H1 (cell line): ENCODE measurements around the gene PLCH2. TPM values are rescaled to one million over a fixed set of nuclear protein-coding genes. Genes with fewer than 3 reads are reported as not detected.

Source experiments
- CTCF ChIA-PET: fragments of 300-600 bp; sonication (Branson Sonifier 250); formaldehyde crosslinking; loops from one replicate; lab custom pipeline; 2021; ENCODE audit not compliant: partially characterized antibody; lab: Charles Lee
- POLR2A ChIA-PET: fragments of 300-600 bp; sonication (Branson Sonifier 250); formaldehyde crosslinking; loops from one replicate; lab custom pipeline; 2021; ENCODE audit warnings: inconsistent platforms; ENCODE audit not compliant: partially characterized antibody; lab: Charles Lee
- DNase-seq, 2 experiments: peaks; one replicate each; pipeline versions ENCODE4 v3.0.0 to v3.0.0-alpha.2; 2010 to 2022; ENCODE audit warnings: low spot score in 2 of 2, low read depth in 1 of 2, mixed read lengths in 1 of 2
- FAIRE-seq: peaks from 2 replicates; lab custom pipeline; 2011; peaks lifted over from hg19 to GRCh38; lab: Jason Lieb, UNC
- H2AFZ ChIP-seq: 2 replicates; pipeline ENCODE4 v1.8.1; 2012; ENCODE audit warnings: low read length, inconsistent platforms
- H2AK5ac ChIP-seq: 2 replicates; pipeline ENCODE4 v1.6.1; 2013; ENCODE audit warnings: low read depth, low read length
- H2BK120ac ChIP-seq: replicated peaks from 2 replicates; pipeline ENCODE3; 2013; ENCODE audit warnings: low read depth, low read length, inconsistent platforms
- H2BK12ac ChIP-seq: 2 replicates; pipeline ENCODE4 v1.6.1; 2013; ENCODE audit warnings: low read depth, low read length
- H2BK15ac ChIP-seq: 2 replicates; pipeline ENCODE4 v1.6.1; 2013; ENCODE audit warnings: low read length
- H2BK20ac ChIP-seq: 2 replicates; pipeline ENCODE4 v1.6.1; 2013; ENCODE audit warnings: low read length
- H2BK5ac ChIP-seq: 2 replicates; pipeline ENCODE4 v1.6.1; 2013; ENCODE audit warnings: low read depth, low read length
- H3K14ac ChIP-seq: 2 replicates; pipeline ENCODE4 v1.6.1; 2013; ENCODE audit warnings: inconsistent platforms; ENCODE audit not compliant: insufficient read length
- H3K18ac ChIP-seq: 2 replicates; pipeline ENCODE4 v1.6.1; 2013; ENCODE audit warnings: low read length; ENCODE audit errors: extremely low read depth
- H3K23ac ChIP-seq: 2 replicates; pipeline ENCODE4 v1.6.1; 2013; ENCODE audit warnings: inconsistent platforms; ENCODE audit not compliant: insufficient read length
- H3K23me2 ChIP-seq: 2 replicates; pipeline ENCODE4 v1.6.1; 2013; ENCODE audit warnings: low read depth, low read length
- H3K27ac ChIP-seq: 2 replicates; pipeline ENCODE4 v1.6.1; 2011; ENCODE audit warnings: low read depth, low read length, inconsistent platforms
- H3K27me3 ChIP-seq, 4 experiments: replicated peaks in 1 of 4; 1 replicate in 1 of 4; 2 replicates in 3 of 4; pipeline versions ENCODE4 v1.6.1 to v1.8.1; 2011 to 2013; ENCODE audit warnings: low read length in 3 of 4, mild to moderate bottlenecking in 3 of 4, inconsistent platforms in 2 of 4, mixed read lengths in 2 of 4, moderate library complexity in 1 of 4; ENCODE audit not compliant: control insufficient read depth in 3 of 4, insufficient read depth in 3 of 4; ENCODE audit errors: extremely low read depth in 1 of 4
- H3K36me3 ChIP-seq, 4 experiments: 2 replicates each; pipeline versions ENCODE4 v1.6.1 to v1.8.1; 2011 to 2013; ENCODE audit warnings: mild to moderate bottlenecking in 4 of 4, low read length in 3 of 4, moderate library complexity in 2 of 4, control low read depth in 1 of 4, inconsistent platforms in 1 of 4; ENCODE audit not compliant: insufficient read depth in 4 of 4, control insufficient read depth in 2 of 4
- H3K4ac ChIP-seq: replicated peaks from 2 replicates; pipeline ENCODE3; 2013; ENCODE audit warnings: low read length, low read depth, mixed read lengths, inconsistent platforms; ENCODE audit not compliant: insufficient read length
- H3K4me1 ChIP-seq, 4 experiments: replicated peaks in 1 of 4; 1 replicate in 1 of 4; 2 replicates in 3 of 4; pipeline versions ENCODE4 v1.6.1 to v1.8.1; 2011 to 2013; ENCODE audit warnings: low read length in 3 of 4, inconsistent platforms in 2 of 4, mixed read lengths in 1 of 4; ENCODE audit not compliant: insufficient read depth in 4 of 4, control insufficient read depth in 3 of 4
- H3K4me2 ChIP-seq, 2 experiments: 2 replicates each; pipeline versions ENCODE4 v1.6.1 to v1.8.1; 2011 to 2013; ENCODE audit warnings: low read depth in 2 of 2, low read length in 2 of 2, control low read depth in 1 of 2, inconsistent platforms in 1 of 2, mild to moderate bottlenecking in 1 of 2; ENCODE audit not compliant: insufficient read depth in 1 of 2
- H3K4me3 ChIP-seq, 4 experiments: fragments of 200-600, 300-600 bp in 1 of 4; sonication (generic), shearing (Covaris generic), sonication (Bioruptor Twin) in 1 of 4; 2 replicates each; pipeline versions ENCODE4 v1.5.1 to v1.8.1; 2011 to 2016; ENCODE audit warnings: low read length in 4 of 4, low read depth in 3 of 4, control low read depth in 2 of 4, inconsistent platforms in 2 of 4, mild to moderate bottlenecking in 2 of 4, mixed read lengths in 1 of 4, moderate library complexity in 1 of 4; ENCODE audit not compliant: insufficient read depth in 2 of 4; ENCODE audit errors: extremely low read depth in 1 of 4
- H3K56ac ChIP-seq: replicated peaks from 2 replicates; pipeline ENCODE3; 2013; ENCODE audit warnings: low read depth, mild to moderate bottlenecking, mixed read lengths, low read length, inconsistent platforms; ENCODE audit not compliant: insufficient read length
- H3K79me1 ChIP-seq: 2 replicates; pipeline ENCODE4 v1.6.1; 2013; ENCODE audit warnings: low read depth, low read length, control low read depth
- H3K79me2 ChIP-seq, 2 experiments: 2 replicates each; pipeline versions ENCODE4 v1.6.1 to v1.8.1; 2012 to 2013; ENCODE audit warnings: low read length in 2 of 2, mild to moderate bottlenecking in 2 of 2, inconsistent platforms in 1 of 2; ENCODE audit not compliant: insufficient read depth in 2 of 2, control insufficient read depth in 1 of 2
- H3K9ac ChIP-seq, 4 experiments: replicated peaks in 1 of 4; 1 replicate in 1 of 4; 2 replicates in 3 of 4; pipeline versions ENCODE4 v1.6.1 to v1.8.1; 2011 to 2013; ENCODE audit warnings: low read depth in 3 of 4, low read length in 3 of 4, control low read depth in 2 of 4, mild to moderate bottlenecking in 2 of 4, moderate library complexity in 2 of 4, inconsistent platforms in 1 of 4; ENCODE audit errors: extremely low read depth in 1 of 4
- H3K9me3 ChIP-seq, 2 experiments: 2 replicates each; pipeline versions ENCODE4 v1.6.1 to v1.8.1; 2012 to 2013; ENCODE audit warnings: mild to moderate bottlenecking in 2 of 2, moderate library complexity in 2 of 2, control low read depth in 1 of 2, inconsistent platforms in 1 of 2, low read depth in 1 of 2, low read length in 1 of 2, mixed read lengths in 1 of 2; ENCODE audit not compliant: insufficient read depth in 2 of 2
- H4K20me1 ChIP-seq, 2 experiments: replicated peaks in 1 of 2; 2 replicates each; pipeline versions ENCODE3 to v1.8.1; 2011 to 2013; ENCODE audit warnings: inconsistent platforms in 2 of 2, low read length in 2 of 2, mild to moderate bottlenecking in 1 of 2; ENCODE audit not compliant: insufficient read depth in 2 of 2, control insufficient read depth in 1 of 2
- H4K5ac ChIP-seq: 2 replicates; pipeline ENCODE4 v1.6.1; 2013; ENCODE audit warnings: low read length, low read depth, mixed read lengths, inconsistent platforms; ENCODE audit not compliant: insufficient read length
- H4K8ac ChIP-seq: 2 replicates; pipeline ENCODE4 v1.8.0; 2013; ENCODE audit warnings: mild to moderate bottlenecking, moderate library complexity, low read length, inconsistent platforms; ENCODE audit not compliant: insufficient read depth; ENCODE audit errors: extremely low read depth
- H4K91ac ChIP-seq: replicated peaks from 2 replicates; pipeline ENCODE3; 2013; ENCODE audit warnings: low read length, mixed read lengths, inconsistent platforms; ENCODE audit not compliant: insufficient read length
- BRCA1 ChIP-seq: IDR thresholded peaks from 2 replicates; pipeline ENCODE4 v1.6.1; 2012; ENCODE audit warnings: low read depth, low read length, improper control_type of control experiment
- CBX8 ChIP-seq: fragments of 300-800, 300-1000 bp; sonication (generic); IDR thresholded peaks from 2 replicates; pipeline ENCODE4 v1.7.1; 2016; ENCODE audit warnings: low read depth, low read length, borderline replicate concordance
- CREB1 ChIP-seq: IDR thresholded peaks from 2 replicates; pipeline ENCODE4 v1.6.1; 2012; ENCODE audit warnings: inconsistent platforms
- KDM1A ChIP-seq: fragments of 200-600, 300-600 bp; sonication (generic); IDR thresholded peaks from 2 replicates; pipeline ENCODE4 v1.7.1; 2016; ENCODE audit warnings: mild to moderate bottlenecking, low read length, borderline replicate concordance
- WGBS, 2 experiments: shearing (Covaris generic) in 1 of 2; methylation state at CpG; one replicate each; pipeline versions ENCODE4 v1.1.6 to v1.1.7; 2013 to 2015; ENCODE audit warnings: low lambda C conversion rate in 2 of 2, mixed read lengths in 2 of 2, inconsistent platforms in 1 of 2, low coverage in 1 of 2, missing lambda C conversion rate in 1 of 2; ENCODE audit not compliant: insufficient replicate concordance in 2 of 2, insufficient coverage in 1 of 2, insufficient read length in 1 of 2; ENCODE audit errors: extremely low coverage in 1 of 2, missing lambda C conversion rate in 1 of 2; 5-methylcytosine and 5-hydroxymethylcytosine counted together
- polyA plus RNA-seq, 7 experiments: library from polyadenylated mRNA; depleted of rRNA in 3 of 7; stranded (reverse) in 5 of 7; unstranded in 2 of 7; fragments of >200 nt in 5 of 7; fragments of 200-250 nt in 2 of 7; gene quantifications; 1 replicate in 5 of 7; 2 replicates in 1 of 7; 4 replicates in 1 of 7; pipeline versions ENCODE4 v1.2.1 to v1.2.3, GENCODE V29; 2011 to 2013; ENCODE audit warnings: missing spikeins in 2 of 7, mixed read lengths in 2 of 7
- total RNA-seq: library from RNA; stranded (reverse); fragmentation: NEBNext Ultra II Directional; extraction: Animal tissue kit (Norgen Biotek cat#: 25700); gene quantifications from 2 replicates; pipeline ENCODE4 v1.2.1, GENCODE V29; 2021

The PLCH2 gene
- total and polyA plus RNA-seq, 2 of the 8 experiments (the other 6 are each of a cell fraction or from before 2014, with no cell fraction given), result 0.14 to 0.19 TPM

- H3K9me3 ChIP-seq, result no peaks in the 10 kb centered on the region
- no peak overlapping the region for H3K9ac ChIP-seq
- H3K4me2 ChIP-seq, result no peak overlapping the region
- DNase-seq (no peak), FAIRE-seq (no peak)
- no peak overlapping the region for H3K23ac ChIP-seq
- H4K91ac ChIP-seq, result no peak overlapping the region
- no peak overlapping the region; the same call in 1 of the 2 replicates for H4K8ac ChIP-seq
- H2BK120ac ChIP-seq, result no peak overlapping the region
- no peaks in the 10 kb centered on the region for H3K36me3 ChIP-seq
- 90% methylated on average over 15 of the region's 15 CpGs; no CpG with 5 or more reads in 1 of the 2 experiments for WGBS, 2 experiments
- no peaks in the 10 kb centered on the region; a peak in 1 of 7 replicates for H3K27me3 ChIP-seq
- no peak overlapping the region for H2BK5ac ChIP-seq
- H2AK5ac ChIP-seq, result no peak overlapping the region
- H3K23me2 ChIP-seq, result no peaks in the 10 kb centered on the region; the same call in 1 of the 2 replicates
- no peak overlapping the region for H2AFZ ChIP-seq
- no peak overlapping the region for H3K14ac ChIP-seq
- H3K56ac ChIP-seq, result no peak overlapping the region
- H4K20me1 ChIP-seq, result peaks cover 0 to 1% of the 10 kb centered on the region in 2 experiments
- no peak overlapping the region for H2BK12ac ChIP-seq
- no peak overlapping the region for H4K5ac ChIP-seq
- POLR2A ChIA-PET, result no interaction called here
- CTCF ChIA-PET, result interaction anchor here (1.2 to 1.9 kb wide), 4 partner anchors 13 to 76 kb away, joined by 3 to 5 read pairs (median 4); partner anchors contain the start of gene PEX10
- H3K79me1 ChIP-seq, result no peaks in the 10 kb centered on the region
- no peak overlapping the region for H3K4ac ChIP-seq
- H3K18ac ChIP-seq, result no peak overlapping the region
- no peak overlapping the region for H2BK15ac ChIP-seq
- no peaks in the 10 kb centered on the region for H3K79me2 ChIP-seq
- H3K4me3 ChIP-seq, result no peak overlapping the region
- H3K4me1 ChIP-seq, result peaks cover 0 to 3% (median 0%) of the 10 kb centered on the region in 4 experiments; a peak in 2 of 7 replicates
- no peak overlapping the region for H2BK20ac ChIP-seq
- TF ChIP-seq CBX8 (no peak), KDM1A (no peak), BRCA1 (no peak), CREB1 (no peak)
- no peak overlapping the region for H3K27ac ChIP-seq
Observed at GRCh38 chr1:2462819-2463218, 13.3 kb upstream of the PLCH2 start.
